Smooth muscle cell (in vitro differentiated cells): Measurements from ENCODE around the gene SYNPR. TPM values are rescaled to one million over a fixed set of nuclear protein-coding genes. Genes with fewer than 3 reads are reported as not detected.

Experiments used
- DNase-seq: peaks from one replicate; lab custom pipeline; 2025; ENCODE audit not compliant: unreplicated experiment; lab: John Stamatoyannopoulos, UW
- H2AFZ ChIP-seq: fragments of 200-600 bp; sonication (generic); 2 replicates; pipeline ENCODE4 v1.6.0; 2016; ENCODE audit warnings: antibody characterized with exemption, low read depth, mild to moderate bottlenecking
- H3F3A ChIP-seq: fragments of 200-600 bp; sonication (generic); 2 replicates; pipeline ENCODE4 v1.6.0; 2017; ENCODE audit warnings: antibody characterized with exemption, low read depth
- H3K27ac ChIP-seq: fragments of 200-600 bp; sonication (generic); 2 replicates; pipeline ENCODE4 v1.5.1; 2016; ENCODE audit warnings: low read depth, mild to moderate bottlenecking
- H3K27me3 ChIP-seq: fragments of 200-600 bp; sonication (generic); 2 replicates; pipeline ENCODE4 v1.6.1; 2016; ENCODE audit warnings: low read depth, mild to moderate bottlenecking
- H3K36me3 ChIP-seq: fragments of 200-600 bp; sonication (generic); 2 replicates; pipeline ENCODE4 v1.5.1; 2016; ENCODE audit warnings: low read depth
- H3K4me1 ChIP-seq: fragments of 200-600 bp; sonication (generic); 2 replicates; pipeline ENCODE4 v1.5.1; 2016; ENCODE audit warnings: low read depth
- H3K4me2 ChIP-seq: fragments of 200-600 bp; sonication (generic); 2 replicates; pipeline ENCODE4 v1.6.0; 2016; ENCODE audit warnings: mild to moderate bottlenecking
- H3K4me3 ChIP-seq: fragments of 200-600 bp; sonication (generic); 2 replicates; pipeline ENCODE4 v1.5.1; 2016; ENCODE audit warnings: mild to moderate bottlenecking
- H3K79me2 ChIP-seq: fragments of 200-600 bp; sonication (generic); 2 replicates; pipeline ENCODE4 v1.6.0; 2016; ENCODE audit warnings: low read depth, mild to moderate bottlenecking
- H3K9ac ChIP-seq: fragments of 200-600 bp; sonication (generic); 2 replicates; pipeline ENCODE4 v1.6.0; 2016; ENCODE audit warnings: low read depth
- H3K9me3 ChIP-seq: fragments of 200-600 bp; sonication (generic); replicated peaks from 2 replicates; pipeline ENCODE4 v1.5.1; 2016; ENCODE audit warnings: low read depth
- H4K20me1 ChIP-seq: fragments of 200-600 bp; sonication (generic); 2 replicates; pipeline ENCODE4 v1.6.0; 2016; ENCODE audit warnings: low read depth
- WGBS: methylation state at CpG from one replicate; pipeline ENCODE4 v1.1.7; 2016; ENCODE audit warnings: low lambda C conversion rate; 5-methylcytosine and 5-hydroxymethylcytosine counted together
- polyA plus RNA-seq: library from polyadenylated mRNA; unstranded; fragments of >200 nt; fragmentation: Nextera tagmentation; extraction: Ambion mirVana; gene quantifications from 2 replicates; pipeline ENCODE4 v1.2.1, GENCODE V29; 2016
- total RNA-seq: library from RNA; depleted of rRNA; stranded (reverse); fragments of >200 nt; gene quantifications from 2 replicates; pipeline ENCODE4 v1.2.3, GENCODE V29; 2014
- TF ChIP-seq, protein P1 (sequence below): fragments of 200-600 bp; sonication (generic); IDR thresholded peaks from 2 replicates; pipeline ENCODE4 v1.5.1; 2017; ENCODE audit warnings: borderline replicate concordance, mild to moderate bottlenecking, antibody characterized with exemption; ENCODE audit not compliant: insufficient read depth, poor library complexity, severe bottlenecking

Gene SYNPR
- total and polyA plus RNA-seq, 2 experiments from 2014 or later: not detected

DNA sequence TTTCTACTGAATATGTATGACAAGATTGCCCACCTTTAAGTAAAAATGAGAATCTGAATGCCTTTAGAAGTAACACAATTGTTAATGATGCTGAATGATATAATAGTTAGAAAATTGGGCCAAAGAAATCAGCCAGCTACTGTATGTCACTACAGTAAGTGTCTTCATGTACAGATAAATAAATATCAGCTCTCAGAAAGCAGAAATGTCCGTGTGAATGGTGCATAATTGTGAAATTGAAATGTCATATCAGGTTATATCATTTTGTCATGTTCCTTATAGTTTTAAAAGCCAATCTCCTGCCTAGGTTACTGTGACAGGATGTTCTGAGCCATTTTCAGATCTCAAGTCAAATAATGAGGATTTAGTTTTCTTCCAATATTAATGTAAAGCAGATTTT is 283.8 kb downstream of the SYNPR start:
- Histone ChIP-seq H4K20me1 (no peaks in the 10 kb centered on the region), H3K9me3 (no peaks in the 10 kb centered on the region), H3K4me2 (no peak overlapping the region), H3F3A (no peaks in the 10 kb centered on the region), H3K79me2 (no peaks in the 10 kb centered on the region), H3K9ac (no peak overlapping the region), H3K4me3 (no peak overlapping the region), H3K27me3 (peaks cover 7% of the 10 kb centered on the region), H3K27ac (no peak overlapping the region), H3K36me3 (no peaks in the 10 kb centered on the region), H3K4me1 (no peaks in the 10 kb centered on the region), H2AFZ (no peak overlapping the region)
- WGBS: 58% methylated on average over 1 of the region's 1 CpG
- TF ChIP-seq, protein P1, sequence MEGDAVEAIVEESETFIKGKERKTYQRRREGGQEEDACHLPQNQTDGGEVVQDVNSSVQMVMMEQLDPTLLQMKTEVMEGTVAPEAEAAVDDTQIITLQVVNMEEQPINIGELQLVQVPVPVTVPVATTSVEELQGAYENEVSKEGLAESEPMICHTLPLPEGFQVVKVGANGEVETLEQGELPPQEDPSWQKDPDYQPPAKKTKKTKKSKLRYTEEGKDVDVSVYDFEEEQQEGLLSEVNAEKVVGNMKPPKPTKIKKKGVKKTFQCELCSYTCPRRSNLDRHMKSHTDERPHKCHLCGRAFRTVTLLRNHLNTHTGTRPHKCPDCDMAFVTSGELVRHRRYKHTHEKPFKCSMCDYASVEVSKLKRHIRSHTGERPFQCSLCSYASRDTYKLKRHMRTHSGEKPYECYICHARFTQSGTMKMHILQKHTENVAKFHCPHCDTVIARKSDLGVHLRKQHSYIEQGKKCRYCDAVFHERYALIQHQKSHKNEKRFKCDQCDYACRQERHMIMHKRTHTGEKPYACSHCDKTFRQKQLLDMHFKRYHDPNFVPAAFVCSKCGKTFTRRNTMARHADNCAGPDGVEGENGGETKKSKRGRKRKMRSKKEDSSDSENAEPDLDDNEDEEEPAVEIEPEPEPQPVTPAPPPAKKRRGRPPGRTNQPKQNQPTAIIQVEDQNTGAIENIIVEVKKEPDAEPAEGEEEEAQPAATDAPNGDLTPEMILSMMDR: no peak
- DNase-seq: no peak

DNA sequence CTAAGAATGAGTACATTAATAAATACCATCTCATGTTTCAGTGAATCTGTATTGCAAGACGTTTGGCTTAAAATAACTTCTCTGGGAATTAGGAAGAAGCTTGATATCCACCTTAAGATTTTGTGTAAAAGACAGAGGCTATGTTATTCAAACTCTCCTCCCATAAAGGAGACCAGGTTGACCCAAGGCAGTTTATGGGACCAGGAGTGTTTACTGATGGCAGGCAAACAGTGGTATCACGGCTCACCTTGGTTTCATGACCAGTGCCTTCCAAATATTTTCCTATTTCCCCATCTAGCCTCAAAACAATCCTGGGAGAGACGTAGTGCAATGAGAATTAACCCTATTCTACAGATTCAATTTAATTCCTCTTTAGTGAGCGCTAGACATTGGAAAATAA is 284.2 kb downstream of the SYNPR start:
- Histone ChIP-seq H3K27ac (no peak overlapping the region), H3K79me2 (no peaks in the 10 kb centered on the region), H3F3A (no peaks in the 10 kb centered on the region), H3K9ac (no peak overlapping the region), H3K4me2 (no peak overlapping the region), H3K4me1 (no peaks in the 10 kb centered on the region), H4K20me1 (no peaks in the 10 kb centered on the region), H3K27me3 (peaks cover 7% of the 10 kb centered on the region), H3K9me3 (no peaks in the 10 kb centered on the region), H3K4me3 (no peak overlapping the region), H3K36me3 (no peaks in the 10 kb centered on the region), H2AFZ (no peak overlapping the region)
- 61% methylated on average over 4 of the region's 4 CpGs for WGBS
- TF ChIP-seq, protein P1: no peak
- DNase-seq: no peak

DNA sequence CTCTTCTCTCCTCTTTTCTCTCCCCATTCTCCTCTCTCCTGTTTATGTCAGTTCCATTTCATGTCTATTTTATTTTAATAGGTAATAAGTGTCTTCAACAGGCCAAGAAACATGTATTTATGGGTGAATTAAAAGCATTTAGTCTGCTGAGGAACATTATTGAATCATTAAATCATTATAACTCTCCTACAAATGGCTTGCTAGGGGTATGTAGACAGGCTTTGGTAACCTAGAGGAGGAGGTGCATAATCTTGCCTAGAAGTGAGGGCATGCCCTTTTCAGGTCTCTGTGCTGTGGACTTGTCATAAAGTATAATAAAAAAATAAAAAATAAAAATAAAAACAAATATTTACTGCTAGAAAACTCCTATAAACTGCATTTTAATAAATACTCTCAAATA is 285.5 kb downstream of the SYNPR start:
- H4K20me1 ChIP-seq: no peaks in the 10 kb centered on the region
- H3K27me3 ChIP-seq: peaks cover 7% of the 10 kb centered on the region
- no peak overlapping the region for H2AFZ ChIP-seq
- H3K4me3 ChIP-seq: no peak overlapping the region
- no peaks in the 10 kb centered on the region for H3K79me2 ChIP-seq
- no peak for DNase-seq
- no peak overlapping the region for H3K9ac ChIP-seq
- H3F3A ChIP-seq: no peaks in the 10 kb centered on the region
- no peak overlapping the region for H3K4me2 ChIP-seq
- no peaks in the 10 kb centered on the region for H3K9me3 ChIP-seq
- no peak overlapping the region for H3K27ac ChIP-seq
- no peaks in the 10 kb centered on the region for H3K36me3 ChIP-seq
- TF ChIP-seq, protein P1: no peak
- no peaks in the 10 kb centered on the region for H3K4me1 ChIP-seq

DNA sequence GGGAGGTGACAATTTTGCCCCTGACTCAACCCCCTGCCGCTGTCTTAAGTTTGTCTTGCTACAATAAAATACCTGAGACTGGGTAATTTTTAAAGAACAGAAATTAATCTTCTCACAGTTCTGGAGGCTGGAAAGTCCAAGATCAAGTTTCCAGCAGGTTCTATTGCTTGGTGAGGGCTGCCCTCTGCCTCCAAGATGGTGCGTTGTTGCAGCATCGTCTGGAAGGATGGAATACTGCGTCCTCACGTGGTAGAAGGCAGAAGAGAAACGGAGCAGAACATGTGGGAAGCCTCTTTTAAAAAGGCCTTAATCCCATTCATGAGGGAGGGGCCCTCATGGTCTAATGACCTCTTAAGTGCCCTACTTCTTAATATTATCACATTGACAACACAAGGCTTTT is 287.1 kb downstream of the SYNPR start:
- Histone ChIP-seq H4K20me1 (no peaks in the 10 kb centered on the region), H3K9me3 (no peaks in the 10 kb centered on the region), H3K4me3 (no peak overlapping the region), H2AFZ (no peak overlapping the region), H3F3A (no peaks in the 10 kb centered on the region), H3K36me3 (no peaks in the 10 kb centered on the region), H3K9ac (no peak overlapping the region), H3K27ac (no peak overlapping the region), H3K4me2 (no peak overlapping the region), H3K4me1 (no peaks in the 10 kb centered on the region), H3K27me3 (peaks cover 7% of the 10 kb centered on the region), H3K79me2 (no peaks in the 10 kb centered on the region)
- no peak for DNase-seq
- WGBS: 75% methylated on average over 6 of the region's 6 CpGs
- TF ChIP-seq, protein P1: no peak
